HepG2 (cell line): ENCODE measurements around the gene FAM168A. TPM values are rescaled to one million over a fixed set of nuclear protein-coding genes. Genes with fewer than 3 reads are reported as not detected.

Experiments used
- ATAC-seq: fragments of 200-7000 bp; cut with Tn5 transposase; 3 replicates; pipeline ENCODE4 v1.9.1; 2020; ENCODE audit warnings: mild to moderate bottlenecking, moderate library complexity
- BruUV-seq: library from RNA; stranded (reverse); fragments of 400-500 nt; replicated peaks from 2 replicates; lab custom pipeline; 2021; lab: Mats Ljungman, UMichigan
- CTCF ChIA-PET: fragments of 300-600 bp; formaldehyde crosslinking; extraction: SDS; loops from one replicate; lab custom pipeline; 2021; ENCODE audit warnings: low total read pairs, inconsistent platforms, low intra/inter-chr PET ratio; lab: Yijun Ruan, JAX
- POLR2A ChIA-PET: fragments of 350-600 bp; sonication (Branson Sonifier 250); formaldehyde crosslinking; loops from one replicate; lab custom pipeline; 2020; ENCODE audit warnings: antibody characterized with exemption, inconsistent platforms; lab: Yijun Ruan, JAX
- DNase-seq: peaks from one replicate; pipeline ENCODE4 v3.0.0-alpha.2; 2015; ENCODE audit warnings: low spot score
- FAIRE-seq: peaks from 3 replicates; lab custom pipeline; 2011; peaks lifted over from hg19 to GRCh38; lab: Jason Lieb, UNC
- H2AFZ ChIP-seq: one replicate; pipeline ENCODE4 v1.6.1; 2011; ENCODE audit warnings: low read length, inconsistent platforms
- H3K27ac ChIP-seq: fragments of 300-600 bp; 3 replicates; pipeline ENCODE4 v1.8.0; 2011; ENCODE audit warnings: mixed run types, mild to moderate bottlenecking, mixed read lengths, low read length, inconsistent platforms; ENCODE audit not compliant: insufficient read depth; ENCODE audit errors: extremely low read length
- H3K27me3 ChIP-seq, 2 experiments: fragments of 200-600 bp in 1 of 2; 2 replicates in 1 of 2; 3 replicates in 1 of 2; pipeline versions ENCODE4 v1.6.0 to v1.8.0; 2011; ENCODE audit warnings: low read length in 2 of 2, mild to moderate bottlenecking in 2 of 2, moderate library complexity in 2 of 2, inconsistent platforms in 1 of 2; ENCODE audit not compliant: insufficient read depth in 2 of 2, control insufficient read depth in 1 of 2
- H3K36me3 ChIP-seq, 2 experiments: fragments of 200-600 bp in 1 of 2; replicated peaks in 1 of 2; 2 replicates in 1 of 2; 3 replicates in 1 of 2; pipeline versions ENCODE4 v1.5.1 to v1.8.0; 2011; ENCODE audit warnings: low read length in 2 of 2, inconsistent platforms in 1 of 2; ENCODE audit not compliant: insufficient read depth in 2 of 2, control insufficient read depth in 1 of 2
- H3K4me1 ChIP-seq: 2 replicates; pipeline ENCODE4 v1.5.1; 2012; ENCODE audit warnings: low read length, inconsistent platforms; ENCODE audit not compliant: insufficient read depth
- H3K4me2 ChIP-seq: 2 replicates; pipeline ENCODE4 v1.6.0; 2011; ENCODE audit warnings: low read depth, low read length, inconsistent platforms
- H3K4me3 ChIP-seq, 3 experiments: fragments of 200-600 bp in 1 of 3; sonication (generic), shearing (Covaris generic) in 1 of 3; replicated peaks in 1 of 3; 2 replicates each; pipeline ENCODE4 v1.5.1; 2011 to 2016; ENCODE audit warnings: low read length in 3 of 3, inconsistent platforms in 2 of 3, low read depth in 2 of 3, mild to moderate bottlenecking in 2 of 3, control low read depth in 1 of 3, mixed read lengths in 1 of 3; ENCODE audit not compliant: insufficient read depth in 1 of 3
- H3K79me2 ChIP-seq: one replicate; pipeline ENCODE4 v1.6.1; 2011; ENCODE audit warnings: low read length, inconsistent platforms; ENCODE audit not compliant: insufficient read depth
- H3K9ac ChIP-seq: 2 replicates; pipeline ENCODE4 v1.6.0; 2011; ENCODE audit warnings: mild to moderate bottlenecking, low read depth, low read length, inconsistent platforms; ENCODE audit not compliant: insufficient read depth
- H3K9me3 ChIP-seq: 2 replicates; pipeline ENCODE4 v1.5.1; 2012; ENCODE audit warnings: mild to moderate bottlenecking, low read length
- H4K20me1 ChIP-seq: 2 replicates; pipeline ENCODE4 v1.6.0; 2011; ENCODE audit warnings: inconsistent platforms, mild to moderate bottlenecking, low read length, moderate library complexity; ENCODE audit not compliant: insufficient read depth
- ARHGAP35 ChIP-seq: sonication (generic); formaldehyde crosslinking; IDR thresholded peaks from 2 replicates; pipeline ENCODE4 v1.9.0; 2022; ENCODE audit warnings: mild to moderate bottlenecking, inconsistent platforms, moderate library complexity, missing genetic modification reagents, borderline replicate concordance
- CENPT ChIP-seq: sonication (generic); formaldehyde crosslinking; IDR thresholded peaks from 2 replicates; pipeline ENCODE4 v1.8.0; 2022; ENCODE audit warnings: low read depth, mild to moderate bottlenecking, moderate library complexity, missing genetic modification reagents
- HOXD1 ChIP-seq: sonication (generic); formaldehyde crosslinking; IDR thresholded peaks from 2 replicates; pipeline ENCODE4 v1.5.0; 2020; ENCODE audit warnings: missing genetic modification reagents
- JUND ChIP-seq: sonication (generic); formaldehyde crosslinking; IDR thresholded peaks from 2 replicates; pipeline ENCODE4 v1.8.0; 2022; ENCODE audit warnings: mild to moderate bottlenecking, missing genetic modification reagents
- RAD21 ChIP-seq: fragments of 450-650 bp; formaldehyde crosslinking; IDR thresholded peaks from 2 replicates; pipeline ENCODE4 v1.5.0; 2020; ENCODE audit warnings: mild to moderate bottlenecking
- SMC3 ChIP-seq: IDR thresholded peaks from 2 replicates; pipeline ENCODE4 v1.6.1; 2011; ENCODE audit warnings: low read length, improper control_type of control experiment
- SNRNP70 ChIP-seq: fragments of 200-400 bp; formaldehyde crosslinking; IDR thresholded peaks from 2 replicates; pipeline ENCODE4 v1.6.1; 2017; ENCODE audit warnings: mild to moderate bottlenecking, low read depth, low read length, moderate library complexity
- STAG1 ChIP-seq: sonication (generic); formaldehyde crosslinking; IDR thresholded peaks from 2 replicates; pipeline ENCODE4 v1.4.0; 2020; ENCODE audit warnings: missing genetic modification reagents
- THAP11 ChIP-seq: IDR thresholded peaks from 2 replicates; pipeline ENCODE4 v1.6.1; 2016; ENCODE audit warnings: missing biosample characterization, missing genetic modification reagents
- XRCC5 ChIP-seq: fragments of 200-400 bp; formaldehyde crosslinking; optimal IDR thresholded peaks from 2 replicates; pipeline ENCODE3; 2017; ENCODE audit warnings: mild to moderate bottlenecking, low read length
- ZNF713 ChIP-seq: sonication (generic); formaldehyde crosslinking; IDR thresholded peaks from 2 replicates; pipeline ENCODE4 v1.4.0; 2020; ENCODE audit warnings: mild to moderate bottlenecking, missing genetic modification reagents
- ZNF781 ChIP-seq: sonication (generic); formaldehyde crosslinking; IDR thresholded peaks from 2 replicates; pipeline ENCODE4 v1.5.1; 2020; ENCODE audit warnings: borderline replicate concordance, mild to moderate bottlenecking, missing genetic modification reagents; ENCODE audit errors: not compliant biosample characterization
- ZSCAN22 ChIP-seq: sonication (generic); formaldehyde crosslinking; IDR thresholded peaks from 2 replicates; pipeline ENCODE4 v1.4.0; 2020; ENCODE audit warnings: mild to moderate bottlenecking, missing genetic modification reagents
- WGBS: methylation state at CpG from one replicate; pipeline ENCODE4 v1.1.6; 2017; ENCODE audit warnings: low lambda C conversion rate; 5-methylcytosine and 5-hydroxymethylcytosine counted together
- in situ Hi-C: cut with HindIII; loops from 2 replicates; pipeline ENCODE4 v1.10.0; 2017; ENCODE audit warnings: low pct_unique_long_range_greater_than_20kb; ENCODE audit not compliant: extremely low pct_ligation_motif_present
- intact Hi-C: fragments of 100-400 bp; cut with micrococcal nuclease; formaldehyde crosslinking; loops from one replicate; pipeline ENCODE4 v1.10.0; 2022; ENCODE audit not compliant: unreplicated experiment
- polyA plus RNA-seq, 8 experiments: library from polyadenylated mRNA; depleted of rRNA in 3 of 8; stranded (reverse) in 7 of 8; unstranded in 1 of 8; fragments of >200 nt; fragmentation: Illumina TruSeq in 4 of 8; extraction: Trizol in 4 of 8; gene quantifications; 2 replicates each; pipeline versions ENCODE4 v1.2.1 to v1.2.3, GENCODE V29; 2011 to 2016; ENCODE audit warnings: low read depth in 4 of 8, missing spikeins in 1 of 8, mixed read lengths in 1 of 8; ENCODE audit not compliant: insufficient read depth in 1 of 8
- total RNA-seq, 5 experiments: library from RNA; depleted of rRNA; stranded (reverse); fragments of >200 nt; fragmentation: Illumina TruSeq; extraction: Trizol; gene quantifications; 2 replicates each; pipeline ENCODE4 v1.2.3, GENCODE V29; 2016; ENCODE audit warnings: low read depth in 1 of 5
- TF ChIP-seq, protein P1 (sequence below): sonication (generic); formaldehyde crosslinking; IDR thresholded peaks from 2 replicates; pipeline ENCODE4 v1.5.0; 2020; ENCODE audit warnings: mild to moderate bottlenecking, missing genetic modification reagents, moderate library complexity

FAM168A gene
- total and polyA plus RNA-seq, 2 of the 13 experiments (the other 11 are each of a cell fraction or from before 2014, with no cell fraction given) = 13.9 to 15.8 TPM

DNA sequence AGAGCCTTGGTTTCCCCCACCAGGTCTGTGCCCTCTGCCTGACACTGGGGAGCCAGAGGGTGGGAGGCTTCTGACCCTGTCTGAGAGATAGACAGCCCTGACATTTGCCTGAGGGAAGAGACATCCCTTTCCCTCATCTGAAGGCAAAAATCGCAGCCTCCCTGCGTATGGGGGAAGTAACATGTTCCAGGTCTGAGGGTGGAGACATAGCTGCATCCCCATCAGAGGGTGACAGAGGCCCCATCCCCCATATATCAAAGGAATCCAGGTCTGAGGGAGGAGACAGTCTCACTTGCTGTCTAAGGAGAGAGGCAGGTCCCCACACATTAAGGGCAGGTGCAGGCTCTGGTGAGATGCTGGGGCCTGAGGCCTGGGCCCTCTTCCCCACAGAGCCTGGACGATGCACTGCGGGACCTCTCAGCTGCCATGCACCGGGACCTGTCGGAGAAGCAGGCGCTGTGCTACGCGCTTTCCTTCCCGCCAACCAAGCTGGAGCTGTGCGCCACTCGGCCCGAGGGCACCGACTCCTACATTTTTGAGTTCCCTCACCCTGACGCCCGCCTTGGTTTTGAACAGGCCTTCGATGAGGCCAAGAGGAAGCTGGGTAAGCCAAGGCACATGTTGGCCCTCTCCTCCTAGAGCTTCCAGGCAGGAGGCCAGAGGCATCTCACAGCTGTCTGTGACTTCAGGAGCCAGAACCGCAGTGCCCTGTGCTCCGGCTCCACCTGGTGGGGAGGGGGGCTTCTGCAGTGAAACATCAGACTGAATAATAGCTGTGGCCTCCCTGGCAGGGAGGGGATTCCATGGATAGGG, 237.8 kb downstream of the FAM168A start:
- Histone ChIP-seq H3K36me3 (peaks cover 24 to 54% of the 10 kb centered on the region in 2 experiments; a peak in 4 of 5 replicates), H2AFZ (no peak overlapping the region), H4K20me1 (no peaks in the 10 kb centered on the region), H3K9ac (no peak overlapping the region), H3K79me2 (no peaks in the 10 kb centered on the region), H3K4me1 (no peaks in the 10 kb centered on the region), H3K9me3 (no peaks in the 10 kb centered on the region), H3K4me2 (no peak overlapping the region), H3K27ac (no peak overlapping the region), H3K4me3 (no peak overlapping the region), H3K27me3 (no peaks in the 10 kb centered on the region)
- intact Hi-C loops (no loop called here), in situ Hi-C loops (no loop called here)
- ChIA-PET CTCF (interaction anchor here (0.9 to 1.7 kb wide), 3 partner anchors 9 to 65 kb away, joined by 3 to 6 read pairs (median 6); no protein-coding TSS in a partner anchor), POLR2A (interaction anchor here (0.8 to 1.3 kb wide), 3 partner anchors 9 to 53 kb away, joined by 3 to 6 read pairs (median 4); no protein-coding TSS in a partner anchor)
- peak; percentile 29 for DNase-seq
- 93% methylated on average over 17 of the region's 19 CpGs for WGBS
- no TSS peak for BruUV-seq
- FAIRE-seq = peak; percentile 56
- peak; percentile 68 for TF ChIP-seq STAG1 (CRISPR knock-in tag)
- TF ChIP-seq HOXD1 (CRISPR knock-in tag) = no peak
- peak; percentile 19 for TF ChIP-seq SMC3
- peak; percentile 71; the same call in 1 of the 2 replicates for TF ChIP-seq ZSCAN22 (CRISPR knock-in tag)
- TF ChIP-seq, protein P1, sequence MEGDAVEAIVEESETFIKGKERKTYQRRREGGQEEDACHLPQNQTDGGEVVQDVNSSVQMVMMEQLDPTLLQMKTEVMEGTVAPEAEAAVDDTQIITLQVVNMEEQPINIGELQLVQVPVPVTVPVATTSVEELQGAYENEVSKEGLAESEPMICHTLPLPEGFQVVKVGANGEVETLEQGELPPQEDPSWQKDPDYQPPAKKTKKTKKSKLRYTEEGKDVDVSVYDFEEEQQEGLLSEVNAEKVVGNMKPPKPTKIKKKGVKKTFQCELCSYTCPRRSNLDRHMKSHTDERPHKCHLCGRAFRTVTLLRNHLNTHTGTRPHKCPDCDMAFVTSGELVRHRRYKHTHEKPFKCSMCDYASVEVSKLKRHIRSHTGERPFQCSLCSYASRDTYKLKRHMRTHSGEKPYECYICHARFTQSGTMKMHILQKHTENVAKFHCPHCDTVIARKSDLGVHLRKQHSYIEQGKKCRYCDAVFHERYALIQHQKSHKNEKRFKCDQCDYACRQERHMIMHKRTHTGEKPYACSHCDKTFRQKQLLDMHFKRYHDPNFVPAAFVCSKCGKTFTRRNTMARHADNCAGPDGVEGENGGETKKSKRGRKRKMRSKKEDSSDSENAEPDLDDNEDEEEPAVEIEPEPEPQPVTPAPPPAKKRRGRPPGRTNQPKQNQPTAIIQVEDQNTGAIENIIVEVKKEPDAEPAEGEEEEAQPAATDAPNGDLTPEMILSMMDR (CRISPR knock-in tag) = peak; percentile 65
- peak; percentile 54 for TF ChIP-seq RAD21
- no peak for TF ChIP-seq JUND
- no peak for TF ChIP-seq ARHGAP35
- TF ChIP-seq CENPT (CRISPR knock-in tag) = no peak
- TF ChIP-seq ZNF713 (CRISPR knock-in tag) = no peak
- TF ChIP-seq XRCC5 = peak; percentile 27
- no peak for TF ChIP-seq ZNF781 (CRISPR knock-in tag)
- TF ChIP-seq THAP11 (CRISPR knock-in tag) = no peak
- no peak for TF ChIP-seq SNRNP70
- peak; percentile 70 for ATAC-seq
